HCT116 (cell line): ENCODE measurements around the gene SPEN. TPM values are rescaled to one million over a fixed set of nuclear protein-coding genes. Genes with fewer than 3 reads are reported as not detected.
A peak's percentile ranks its signal among the peaks of the same experiment; 100 is the strongest.

Source experiments
- ATAC-seq: fragments of 200-7000 bp; cut with Tn5 transposase; 2 replicates; pipeline ENCODE4 v1.9.1; 2020; ENCODE audit warnings: mild to moderate bottlenecking, moderate library complexity
- BruUV-seq: library from RNA; stranded (reverse); fragments of 400-500 nt; replicated peaks from 2 replicates; lab custom pipeline; 2021; lab: Mats Ljungman, UMichigan
- CTCF ChIA-PET: fragments of 300-600 bp; sonication (Branson Sonifier 250); formaldehyde crosslinking; loops from one replicate; lab custom pipeline; 2021; ENCODE audit warnings: antibody characterized with exemption; lab: Charles Lee
- POLR2A ChIA-PET: fragments of 300-600, 350-600 bp; sonication (Branson Sonifier 250); formaldehyde crosslinking; loops from one replicate; lab custom pipeline; 2021; ENCODE audit warnings: antibody characterized with exemption; lab: Charles Lee
- RAD21 ChIA-PET, 2 experiments: fragments of 300-600 bp; sonication (Branson Sonifier 250); formaldehyde crosslinking; loops; one replicate each; lab custom pipeline; 2023; ENCODE audit warnings: low total read pairs in 2 of 2; ENCODE audit not compliant: uncharacterized antibody in 2 of 2, unreplicated experiment in 2 of 2, low non-redundant PET in 1 of 2; lab: Charles Lee
- DNase-seq: peaks from one replicate; pipeline ENCODE4 v3.0.0-alpha.2; 2010; ENCODE audit warnings: low read depth, low spot score
- H2AFZ ChIP-seq: fragments of 200-600 bp; shearing (Covaris generic), sonication (generic); 2 replicates; pipeline ENCODE4 v1.6.1; 2017; ENCODE audit warnings: low read depth, mixed run types, mixed read lengths, antibody characterized with exemption, low read length; ENCODE audit not compliant: poor library complexity, severe bottlenecking
- H3K27ac ChIP-seq: 2 replicates; pipeline ENCODE4 v1.5.1; 2012; ENCODE audit warnings: low read depth, low read length
- H3K27me3 ChIP-seq: fragments of 200-600 bp; sonication (generic); 2 replicates; pipeline ENCODE4 v1.6.1; 2016; ENCODE audit warnings: mixed run types, low read length, mixed read lengths; ENCODE audit not compliant: insufficient read depth
- H3K36me3 ChIP-seq, 2 experiments: fragments of 200-500 bp in 1 of 2; fragments of 200-600 bp in 1 of 2; sonication (Bioruptor generic) in 1 of 2; sonication (generic) in 1 of 2; 2 replicates each; pipeline versions ENCODE4 v1.5.1 to v1.6.1; 2014 to 2016; ENCODE audit warnings: low read length in 2 of 2, inconsistent platforms in 1 of 2, mixed read lengths in 1 of 2, mixed run types in 1 of 2; ENCODE audit not compliant: insufficient read depth in 2 of 2, control insufficient read depth in 1 of 2
- H3K4me1 ChIP-seq, 2 experiments: fragments of 200-600 bp in 1 of 2; sonication (generic) in 1 of 2; 2 replicates each; pipeline versions ENCODE4 v1.5.1 to v1.6.1; 2012 to 2017; ENCODE audit warnings: low read length in 2 of 2, inconsistent platforms in 1 of 2, mild to moderate bottlenecking in 1 of 2, mixed read lengths in 1 of 2, mixed run types in 1 of 2, moderate library complexity in 1 of 2; ENCODE audit not compliant: insufficient read depth in 2 of 2, control insufficient read depth in 1 of 2
- H3K4me2 ChIP-seq: fragments of 200-600 bp; sonication (generic); 2 replicates; pipeline ENCODE4 v1.6.1; 2017; ENCODE audit warnings: mixed run types, low read length, mixed read lengths
- H3K4me3 ChIP-seq, 2 experiments: fragments of 200-600 bp in 1 of 2; sonication (generic) in 1 of 2; replicated peaks in 1 of 2; 2 replicates each; pipeline ENCODE4 v1.5.1; 2011 to 2016; ENCODE audit warnings: low read length in 2 of 2, control low read depth in 1 of 2, low read depth in 1 of 2, mild to moderate bottlenecking in 1 of 2, mixed read lengths in 1 of 2, mixed run types in 1 of 2
- H3K79me2 ChIP-seq: fragments of 200-600 bp; sonication (generic); 2 replicates; pipeline ENCODE4 v1.6.1; 2017; ENCODE audit warnings: mild to moderate bottlenecking, mixed run types, low read length, moderate library complexity, mixed read lengths; ENCODE audit not compliant: insufficient read depth
- H3K9ac ChIP-seq: fragments of 200-600 bp; sonication (generic); 2 replicates; pipeline ENCODE4 v1.6.1; 2016; ENCODE audit warnings: low read length, mixed read lengths
- H3K9me2 ChIP-seq: fragments of 200-600 bp; sonication (generic), shearing (Covaris generic); 2 replicates; pipeline ENCODE4 v1.6.1; 2017; ENCODE audit warnings: mixed run types, mild to moderate bottlenecking, moderate library complexity; ENCODE audit not compliant: insufficient read depth
- H3K9me3 ChIP-seq, 2 experiments: fragments of 200-500 bp in 1 of 2; fragments of 200-600 bp in 1 of 2; sonication (Bioruptor generic) in 1 of 2; sonication (generic) in 1 of 2; 2 replicates each; pipeline ENCODE4 v1.6.1; 2014 to 2017; ENCODE audit warnings: low read length in 2 of 2, mixed read lengths in 2 of 2, inconsistent platforms in 1 of 2, low read depth in 1 of 2, mild to moderate bottlenecking in 1 of 2, mixed run types in 1 of 2, moderate library complexity in 1 of 2; ENCODE audit not compliant: control insufficient read depth in 1 of 2, insufficient read depth in 1 of 2
- H4K20me1 ChIP-seq: fragments of 200-600 bp; sonication (generic), shearing (Covaris generic); 2 replicates; pipeline ENCODE4 v1.6.1; 2017; ENCODE audit warnings: mixed run types, mild to moderate bottlenecking, moderate library complexity; ENCODE audit not compliant: insufficient read depth
- CTCF ChIP-seq, 3 experiments: fragments of 200-600 bp in 1 of 3; sonication (generic) in 1 of 3; IDR thresholded peaks in 2 of 3; conservative IDR thresholded peaks in 1 of 3; 2 replicates each; pipeline ENCODE4 v1.5.1; 2012 to 2017; ENCODE audit warnings: low read depth in 2 of 3, low read length in 2 of 3, antibody characterized with exemption in 1 of 3, borderline replicate concordance in 1 of 3, control low read depth in 1 of 3, mild to moderate bottlenecking in 1 of 3, mixed read lengths in 1 of 3, mixed run types in 1 of 3, moderate library complexity in 1 of 3; ENCODE audit not compliant: insufficient read depth in 1 of 3
- MAX ChIP-seq: IDR thresholded peaks from 2 replicates; pipeline ENCODE4 v1.6.1; 2012
- RAD21 ChIP-seq: IDR thresholded peaks from 2 replicates; pipeline ENCODE4 v1.6.1; 2012; ENCODE audit warnings: low read depth, mild to moderate bottlenecking
- intact Hi-C: fragments of 100-400 bp; cut with micrococcal nuclease; formaldehyde crosslinking; loops from 2 replicates; pipeline ENCODE4 v1.10.0; 2022
- total RNA-seq: library from RNA; stranded (reverse); gene quantifications from one replicate; pipeline ENCODE4 v1.2.1, GENCODE V29; 2021; ENCODE audit not compliant: unreplicated experiment

SPEN gene
- total RNA-seq, 1 experiment from 2014 or later: 58.6 TPM

- 0 out of 6 replicates have a peak, but pooled peaks of 1 of the 3 experiments have one; percentile 8 for TF ChIP-seq CTCF (IDR thresholded peaks at IDR 0.05 in 2 of 3, conservative IDR thresholded peaks at IDR 0.05 in 1 of 3; ENCODE audit: borderline replicate concordance in 1 of 3, insufficient read depth in 1 of 3, low read depth in 2 of 3, low read length in 2 of 3)
Measured at GRCh38 chr1:15885701-15886610, 38.4 kb downstream of the SPEN start (continued).

DNA sequence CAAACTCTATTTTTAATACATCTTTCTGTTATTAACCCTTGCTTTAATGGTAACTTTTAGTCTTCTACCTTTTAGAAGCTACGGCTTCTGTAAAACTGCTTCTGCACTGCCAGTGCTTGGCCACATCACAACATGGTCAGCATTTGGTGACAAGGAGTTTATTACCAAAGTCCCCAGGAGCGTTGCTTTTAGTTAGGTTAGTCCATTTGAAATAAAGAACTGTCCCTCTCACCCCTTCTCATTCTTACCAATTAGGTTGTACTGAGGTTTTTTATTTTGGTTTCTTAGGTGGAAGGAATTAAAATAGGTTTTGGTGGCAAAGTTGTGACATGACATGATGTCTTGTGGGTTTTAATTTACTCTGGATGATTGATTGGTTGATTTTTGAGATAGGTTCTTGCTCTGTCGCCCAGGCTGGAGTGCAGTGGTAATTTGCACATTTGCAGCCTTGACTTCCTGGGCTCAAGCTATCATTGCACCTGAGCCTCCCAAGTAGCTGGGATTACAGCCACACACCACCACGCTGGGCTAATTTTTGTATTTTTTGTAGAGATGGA, 39.2 kb downstream of the SPEN start:
- H3K9me3 ChIP-seq: no peaks in the 10 kb centered on the region
- H3K79me2 ChIP-seq: peaks cover 100% of the 10 kb centered on the region

More for the DNA sequence above, 39.2 kb downstream of the SPEN start:
- DNase-seq (no peak), ATAC-seq (peak; percentile 43)
- Histone ChIP-seq H3K27me3 (no peaks in the 10 kb centered on the region), H3K36me3 (no peaks in the 10 kb centered on the region; a peak in 1 of 4 replicates), H3K4me1 (peaks cover 31 to 35% of the 10 kb centered on the region in 2 experiments), H4K20me1 (peaks cover 27% of the 10 kb centered on the region; the same call in 1 of the 2 replicates), H3K9me2 (no peaks in the 10 kb centered on the region), H2AFZ (no peak overlapping the region), H3K9ac (peak overlapping the region; percentile 42), H3K4me3 (peak overlapping the region; percentile 2 to 25; a peak in 1 of 4 replicates), H3K4me2 (peak overlapping the region; percentile 67), H3K27ac (peak overlapping the region; percentile 34)
- TF ChIP-seq RAD21 (no peak), MAX (peak; percentile 5; the same call in 1 of the 2 replicates)
- RAD21 ChIA-PET: no interaction called here
- CTCF ChIA-PET: interaction anchor here (1.3 kb wide), 1 partner anchor 71 kb away, joined by 3 read pairs; no protein-coding TSS in a partner anchor
- no TSS peak for BruUV-seq
- POLR2A ChIA-PET: interaction anchor here (1.7 kb wide), 1 partner anchor 10 kb away, joined by 3 read pairs; no protein-coding TSS in a partner anchor
- intact Hi-C loops: loop anchor here (5.0 kb wide), 1 partner anchor 34 kb away; no protein-coding TSS in a partner anchor
